Ureter (tissue), 1 donor: ENCODE data around the gene ZFAND3. TPM values are rescaled to one million over a fixed set of nuclear protein-coding genes. Genes with fewer than 3 reads are reported as not detected.

Source experiments
- DNase-seq: peaks from one replicate; pipeline ENCODE4 v3.0.0-alpha.2; 2020; ENCODE audit warnings: low spot score
- total RNA-seq: library from RNA; stranded (reverse); gene quantifications from one replicate; pipeline ENCODE4 v1.2.4, GENCODE V29; 2023
- donor health status: DM: yes; HTN: yes; CAD: no.

The ZFAND3 gene
- total RNA-seq, 1 donor from 2014 or later: 123 TPM

DNA sequence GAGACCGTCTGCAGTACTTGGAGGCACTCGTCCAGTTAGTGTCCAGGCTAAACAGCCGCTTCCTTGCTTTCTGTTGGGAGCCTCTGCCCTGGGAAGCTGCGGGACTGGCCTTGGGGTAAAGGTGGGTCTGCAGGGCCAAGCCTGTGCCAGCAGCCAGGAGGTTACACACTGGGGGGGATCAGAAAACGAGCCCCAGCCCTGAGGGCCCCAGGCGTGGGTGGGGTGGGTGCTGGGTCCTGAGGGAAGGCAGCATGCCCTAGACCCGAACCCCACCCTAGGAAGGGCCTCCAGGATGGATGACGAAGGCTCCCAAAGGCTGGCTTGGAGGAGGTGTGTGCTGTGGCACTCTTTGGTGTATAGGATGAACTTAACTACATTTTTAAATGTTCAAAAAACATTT lies 335.2 kb downstream of the ZFAND3 start:
- no peak for DNase-seq

DNA sequence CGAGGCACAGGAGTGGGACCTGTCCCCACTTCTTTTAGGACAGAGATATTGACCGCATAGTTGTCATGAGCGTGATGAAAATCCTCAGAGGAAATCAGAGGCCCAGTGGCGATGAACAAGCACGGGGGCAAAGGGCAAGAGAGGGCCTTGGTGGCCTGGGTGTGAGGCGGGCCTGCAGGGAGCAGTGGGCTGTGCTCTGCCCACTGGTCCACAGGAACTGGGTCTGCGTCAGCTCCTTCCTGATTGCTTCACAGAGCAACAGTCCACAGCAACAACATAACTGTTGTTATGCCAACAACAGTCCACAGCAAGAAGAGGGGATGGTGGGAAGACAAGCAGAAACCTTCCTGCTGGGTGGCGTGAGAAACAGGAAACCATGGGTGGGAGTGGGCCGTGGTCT lies 335.6 kb downstream of the ZFAND3 start:
- no peak for DNase-seq

DNA sequence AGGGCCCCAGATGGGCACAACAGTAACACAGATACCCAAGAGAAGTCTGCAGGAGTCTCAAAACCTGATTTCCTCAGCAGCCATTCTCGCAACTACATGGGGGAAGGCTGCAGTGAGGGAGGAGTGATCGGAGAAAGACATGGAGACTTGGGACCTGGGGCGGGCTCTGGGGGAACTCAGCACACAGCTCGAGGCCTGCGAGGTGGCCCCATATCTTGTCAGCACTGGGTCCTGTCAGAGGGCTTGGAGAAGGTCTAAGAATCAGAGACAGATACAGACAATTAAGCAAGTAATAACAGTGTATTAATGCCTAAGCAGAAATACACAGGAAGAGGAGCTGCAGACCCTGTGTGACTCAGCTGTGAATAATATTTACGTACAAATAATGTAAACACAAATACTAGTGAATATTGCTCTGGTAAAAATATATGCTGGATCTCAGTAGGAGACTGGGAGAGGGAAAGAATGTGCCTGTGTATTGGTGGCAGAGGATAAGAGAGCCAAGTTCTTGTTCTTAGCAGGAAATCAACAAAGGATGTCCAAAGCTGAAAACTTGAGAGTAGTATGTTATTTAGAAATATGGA lies 336.2 kb downstream of the ZFAND3 start:
- no peak for DNase-seq

DNA sequence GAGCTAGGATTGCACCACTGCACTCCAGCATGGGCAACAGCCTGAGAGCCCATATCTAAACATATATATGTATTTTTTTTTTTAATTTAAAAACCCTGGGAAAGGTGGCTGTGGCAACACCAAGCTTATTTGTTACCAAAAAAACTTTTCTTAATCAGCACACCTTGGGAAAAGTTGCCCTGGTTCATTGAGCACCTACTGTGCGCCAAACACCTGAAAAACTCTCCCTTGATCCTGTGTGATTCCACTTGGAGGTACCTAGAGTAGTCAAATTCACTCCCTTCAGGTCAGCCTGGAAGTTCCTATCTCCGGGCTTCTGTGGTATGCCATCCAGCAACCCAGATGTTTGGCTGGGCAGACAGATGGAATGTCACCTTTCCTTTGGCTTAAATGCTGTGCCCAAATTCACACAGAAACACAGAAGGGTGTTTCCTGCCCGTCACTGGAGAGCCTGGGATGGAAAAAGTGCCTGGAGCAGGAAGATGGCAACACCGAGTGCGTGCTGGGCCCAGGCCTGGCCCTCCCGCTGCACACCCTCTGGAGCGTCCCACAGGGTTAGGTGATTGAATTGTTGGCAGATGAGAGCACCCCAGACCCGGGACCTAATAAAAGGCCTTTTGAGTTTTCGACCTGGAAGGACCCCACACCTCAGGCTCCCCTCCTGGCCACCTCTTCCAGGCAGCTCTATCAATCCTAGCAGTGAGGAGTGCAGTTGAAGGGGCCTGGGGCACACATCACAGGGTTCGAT lies 337.5 kb downstream of the ZFAND3 start:
- no peak for DNase-seq

DNA sequence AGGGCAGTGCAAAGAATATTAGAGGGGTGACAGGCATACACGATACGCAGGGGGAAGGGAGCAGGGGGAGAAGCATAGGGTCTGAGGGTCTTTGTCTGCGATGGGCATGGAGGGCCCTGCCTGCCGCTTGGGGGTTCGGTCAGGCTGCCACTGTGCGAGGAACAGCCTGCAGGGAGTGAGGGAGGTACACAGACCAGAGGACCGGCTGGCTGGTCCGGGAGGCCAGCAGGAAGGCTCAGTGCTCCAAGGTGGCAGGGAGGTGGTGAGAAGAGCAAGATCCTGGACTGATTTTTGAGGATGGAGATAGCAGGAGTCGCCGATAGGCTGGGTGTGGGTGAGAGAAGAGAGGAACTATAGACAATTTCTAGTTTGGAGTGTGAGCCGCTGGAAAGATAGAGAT lies 338.4 kb downstream of the ZFAND3 start:
- no peak for DNase-seq

DNA sequence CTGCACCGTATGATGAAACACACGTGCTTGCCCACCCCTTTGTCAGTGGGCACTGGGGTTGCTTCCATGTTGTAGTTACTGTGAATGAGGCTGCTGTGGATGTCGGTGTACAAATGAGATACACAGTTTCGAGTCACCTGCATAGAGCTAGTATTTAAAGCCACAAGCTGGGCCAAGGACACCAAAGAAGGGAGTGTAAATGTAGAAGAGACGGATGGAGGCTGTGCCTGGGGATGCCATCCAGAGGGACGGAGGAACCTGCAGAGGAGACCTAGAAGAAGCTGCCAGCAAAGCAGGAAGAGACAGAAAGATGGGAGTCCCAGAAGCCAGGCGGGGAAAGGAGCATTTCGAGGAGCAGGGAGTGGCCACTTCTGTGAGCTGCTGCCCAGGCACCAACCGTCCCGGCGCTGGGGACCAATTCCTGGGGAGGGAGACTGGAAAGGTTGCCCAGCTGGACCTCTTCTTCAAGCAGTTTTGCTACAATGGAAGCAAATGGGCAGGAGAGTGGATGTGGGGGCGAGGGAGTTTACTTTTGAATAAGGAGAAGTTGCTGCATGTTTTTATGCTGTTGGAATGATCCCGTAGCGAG lies 339.3 kb downstream of the ZFAND3 start:
- no peak for DNase-seq

DNA sequence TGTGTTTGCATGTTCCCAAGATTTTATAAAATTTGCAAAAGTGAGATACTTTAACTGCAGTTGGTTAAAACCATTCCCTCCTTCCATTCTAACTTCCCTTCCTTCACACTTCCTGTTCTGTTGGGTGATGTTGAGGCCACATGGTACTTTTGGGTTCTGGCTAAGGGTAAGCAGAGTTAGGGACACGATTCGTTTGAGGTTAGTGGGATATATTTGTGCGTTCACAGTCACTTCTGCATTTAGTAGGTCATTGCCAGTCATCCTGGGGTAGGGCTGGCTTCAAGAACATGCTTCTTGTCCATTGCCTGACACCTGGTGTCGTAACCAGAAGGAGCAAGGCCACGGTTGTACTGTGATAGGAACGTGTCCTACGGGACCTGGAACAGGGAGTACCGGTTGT lies 340.1 kb downstream of the ZFAND3 start:
- DNase-seq: no peak

DNA sequence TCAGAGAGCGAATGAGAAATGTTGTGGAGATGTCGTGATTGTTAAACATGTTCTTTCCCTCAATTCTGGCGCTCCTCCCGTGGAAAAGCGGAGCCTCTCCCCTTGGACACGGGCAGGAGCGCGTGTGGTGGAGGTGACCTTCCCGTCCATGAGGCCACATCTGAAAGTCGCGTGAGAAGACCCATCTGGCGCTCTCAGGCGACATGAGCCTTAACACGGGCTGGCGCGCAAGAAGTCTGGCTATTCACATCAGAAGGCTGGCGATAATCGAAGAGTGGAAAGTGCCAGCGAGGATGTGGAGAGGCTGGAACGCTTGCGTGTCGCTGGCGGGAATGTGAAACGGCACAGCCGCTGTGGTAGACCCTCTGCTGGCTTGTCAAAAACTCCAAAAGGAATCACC lies 341.3 kb downstream of the ZFAND3 start:
- no peak for DNase-seq

DNA sequence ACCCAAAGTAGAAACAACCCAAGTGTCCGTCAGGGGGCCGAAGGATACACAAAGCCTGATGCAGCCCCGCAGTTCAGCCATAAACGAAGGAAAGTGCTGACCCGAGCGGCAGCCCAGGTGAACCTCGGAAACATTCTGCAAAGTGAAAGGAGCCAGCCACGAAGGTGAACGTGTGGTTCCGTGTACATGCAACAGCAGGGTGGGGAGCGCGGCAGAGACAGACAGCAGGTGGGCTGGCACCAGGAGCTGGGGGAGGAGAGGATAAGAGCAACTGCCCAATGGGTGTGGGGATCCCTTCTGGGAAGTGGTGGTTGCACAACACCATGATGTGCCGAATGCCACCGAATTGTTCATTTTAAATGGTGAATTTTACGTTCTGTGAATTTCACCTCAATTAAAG lies 341.8 kb downstream of the ZFAND3 start:
- DNase-seq: no peak

DNA sequence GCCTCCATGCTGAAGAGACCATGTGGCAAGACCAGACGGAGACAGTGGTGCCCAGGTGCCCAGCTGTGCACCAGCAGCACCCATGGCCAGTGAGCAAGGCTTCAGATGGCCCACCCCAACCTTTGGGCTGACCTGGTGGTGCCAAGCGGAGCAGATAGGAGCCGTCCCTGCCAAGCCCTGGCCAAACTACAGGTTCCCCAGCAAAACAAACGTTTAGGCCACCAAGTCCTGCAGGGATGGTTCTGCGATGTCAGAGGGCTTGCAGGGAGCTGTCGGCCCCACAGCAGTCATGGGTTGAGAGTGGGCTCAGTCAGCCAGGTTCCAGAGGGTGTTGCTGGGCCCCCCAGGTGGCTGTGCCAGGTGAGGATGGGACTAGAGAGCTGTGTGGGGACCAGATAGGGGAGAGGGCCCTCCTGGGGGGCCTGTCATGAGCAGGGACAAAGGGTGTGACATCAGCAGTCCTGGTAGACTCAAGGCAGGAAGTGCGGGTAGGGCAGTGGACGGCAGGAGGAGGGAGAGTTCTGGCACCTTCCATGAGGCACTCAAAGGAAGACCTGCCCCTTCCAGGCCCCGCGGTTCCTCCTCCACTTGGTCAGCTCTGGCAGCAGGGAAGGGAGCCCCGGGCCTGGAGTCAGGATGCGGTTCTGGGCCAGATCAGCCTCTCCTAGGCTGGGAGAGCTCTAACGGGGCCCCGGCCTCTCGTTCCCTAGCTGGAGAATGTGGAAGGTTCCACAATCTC lies 342.4 kb downstream of the ZFAND3 start:
- DNase-seq: no peak

DNA sequence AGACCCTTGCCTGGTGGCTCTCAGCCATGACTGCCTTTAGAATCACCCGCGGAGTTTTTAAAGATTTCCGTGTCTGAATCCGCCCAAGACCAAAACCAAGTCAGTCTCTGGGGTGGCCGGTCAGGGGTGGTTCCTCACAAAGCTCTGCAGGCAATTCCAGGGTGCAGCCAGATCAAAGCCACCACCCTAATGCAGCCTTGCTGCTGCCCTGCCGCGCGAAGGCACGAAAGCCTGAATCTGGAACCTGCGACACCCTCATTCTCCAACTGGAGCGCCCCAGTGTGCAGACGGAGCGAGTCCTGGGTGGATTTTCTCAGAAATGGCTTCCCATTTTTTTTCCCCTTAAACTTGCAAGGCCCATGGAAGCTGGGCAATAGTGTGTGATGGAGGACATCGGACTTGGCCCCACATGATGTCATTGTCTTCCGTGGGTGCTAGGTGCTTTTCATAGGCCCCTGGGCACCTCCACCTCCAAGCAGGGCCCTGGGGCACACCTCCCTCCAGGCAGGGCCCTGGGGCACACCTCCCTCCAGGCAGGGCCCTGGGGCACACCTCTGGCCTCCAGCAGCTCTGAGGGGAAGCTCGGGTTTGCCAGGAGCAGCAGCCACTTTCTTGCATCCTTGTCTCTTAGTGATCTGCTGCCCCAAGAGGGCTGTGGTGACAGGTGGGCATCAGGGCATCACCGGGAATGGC lies 343.1 kb downstream of the ZFAND3 start:
- no peak for DNase-seq

DNA sequence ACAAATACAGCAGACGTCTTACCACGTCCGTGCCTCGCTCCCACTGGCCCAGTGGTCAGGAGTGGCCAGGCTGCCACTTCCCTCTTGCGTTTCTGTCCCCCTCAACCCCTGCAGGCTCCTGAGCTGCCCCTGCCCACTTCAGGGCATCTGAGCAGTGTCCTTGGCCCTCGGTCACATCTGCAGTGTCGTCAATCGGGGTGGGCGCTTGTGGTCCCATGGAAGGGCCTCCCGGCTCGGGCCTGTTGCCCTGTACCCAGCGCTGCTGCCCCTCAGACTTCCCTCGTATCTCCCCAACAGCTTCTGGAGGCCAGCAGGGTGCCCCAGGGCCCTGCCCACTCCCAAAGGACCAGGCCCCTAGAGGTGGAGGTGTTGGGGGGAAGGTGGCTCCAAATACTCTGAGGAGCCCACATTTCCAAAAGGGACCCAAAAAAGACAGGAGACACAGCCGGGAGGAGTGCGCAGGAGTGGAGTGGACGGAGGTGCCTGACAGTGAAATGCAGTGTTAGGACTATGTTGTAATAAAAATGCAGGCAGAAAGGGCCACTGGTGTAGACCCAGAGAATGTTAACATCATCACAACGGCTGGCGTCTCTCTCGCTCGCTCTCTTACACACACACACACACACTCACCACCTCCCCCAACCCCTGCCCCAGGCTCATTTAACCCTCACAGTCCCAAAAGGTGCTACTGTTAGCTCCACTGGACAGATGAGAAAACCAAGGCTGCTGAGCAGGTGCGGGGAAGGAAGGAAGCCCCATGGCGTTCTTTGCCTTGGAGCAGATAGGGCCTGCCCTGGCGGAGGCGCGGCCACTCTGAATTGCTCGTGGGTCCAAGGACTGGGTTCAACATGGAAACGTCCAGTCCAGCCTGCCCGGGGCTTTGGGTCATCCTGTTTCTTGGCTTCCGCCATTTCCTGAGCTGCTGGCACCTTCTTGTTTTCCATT lies 343.9 kb downstream of the ZFAND3 start:
- DNase-seq: no peak

DNA sequence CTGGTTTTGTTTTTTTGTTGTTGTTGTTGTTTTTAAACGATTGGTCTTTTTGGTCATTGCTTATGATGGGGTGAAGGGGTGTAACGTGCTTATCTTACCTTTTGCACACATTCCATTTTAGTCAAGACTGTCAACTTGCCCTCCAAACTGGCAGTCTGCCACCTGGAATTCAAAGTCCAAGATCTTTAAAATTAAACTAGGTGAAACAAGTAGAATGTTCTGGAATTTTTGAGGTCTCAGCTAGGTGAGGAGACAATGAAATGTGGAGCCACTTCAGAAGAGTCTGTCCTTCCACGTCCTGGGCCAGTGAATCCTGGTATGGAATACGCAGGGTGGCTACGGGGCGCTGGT lies 344.6 kb downstream of the ZFAND3 start:
- no peak for DNase-seq

DNA sequence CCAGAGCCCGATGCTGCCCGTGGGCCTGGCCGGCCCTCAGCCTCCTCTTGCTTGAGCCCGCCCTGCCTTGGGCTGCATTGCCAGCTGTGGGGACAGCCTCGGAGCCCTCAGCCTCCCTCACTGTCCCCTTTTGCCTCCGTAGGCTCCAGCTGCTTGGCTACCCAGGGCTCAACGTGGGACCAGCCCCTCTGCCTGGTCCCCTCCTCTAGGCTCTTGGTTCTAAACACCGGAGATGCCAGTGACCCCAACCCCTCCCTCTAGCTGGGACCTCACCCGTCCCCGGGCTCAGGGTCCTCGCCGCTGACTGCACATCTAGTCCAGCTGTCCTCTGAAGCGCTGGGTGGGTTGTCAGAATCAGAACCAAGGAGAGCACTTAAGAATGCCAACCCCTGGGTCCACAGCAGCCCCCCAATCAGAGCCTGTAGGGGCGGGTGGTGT lies 345.2 kb downstream of the ZFAND3 start:
- no peak for DNase-seq

DNA sequence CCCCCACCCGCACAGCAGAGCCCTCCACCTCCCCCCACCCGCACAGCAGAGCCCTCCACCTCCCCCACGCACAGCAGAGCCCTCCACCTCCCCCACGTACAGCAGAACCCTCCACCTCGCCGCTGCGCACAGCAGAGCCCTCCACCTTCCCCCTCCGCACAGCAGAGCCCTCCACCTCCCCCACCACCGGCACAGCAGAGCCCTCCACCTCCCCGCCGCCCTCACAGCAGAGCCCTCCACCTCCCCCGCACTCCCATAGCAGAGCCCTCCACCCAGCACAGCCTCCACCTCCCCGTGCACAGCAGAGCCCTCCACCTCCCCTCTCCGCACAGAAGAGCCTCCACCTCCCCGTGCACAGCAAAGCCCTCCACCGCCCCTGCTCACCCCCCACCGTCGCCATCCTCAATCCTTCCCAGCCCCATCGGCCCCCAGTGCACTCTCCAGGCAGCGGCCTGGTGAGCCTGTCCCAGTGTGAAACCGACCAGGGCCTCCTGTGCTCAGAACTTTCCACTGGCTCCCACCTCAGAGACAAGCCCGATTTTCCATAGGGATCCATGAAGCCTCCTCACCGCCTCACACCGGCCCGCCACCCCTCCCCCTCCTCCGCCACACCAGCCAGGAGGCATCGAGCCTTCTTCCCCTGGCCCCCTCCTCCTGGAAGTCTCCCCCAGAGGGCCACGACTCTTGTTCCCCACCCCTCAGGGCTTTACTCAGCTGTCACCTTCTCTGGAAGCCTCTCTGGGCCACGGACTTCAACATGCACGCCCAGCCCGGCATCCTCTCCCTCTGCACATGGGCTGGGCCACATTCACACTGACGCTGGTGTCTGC lies 347.1 kb downstream of the ZFAND3 start:
- no peak for DNase-seq

DNA sequence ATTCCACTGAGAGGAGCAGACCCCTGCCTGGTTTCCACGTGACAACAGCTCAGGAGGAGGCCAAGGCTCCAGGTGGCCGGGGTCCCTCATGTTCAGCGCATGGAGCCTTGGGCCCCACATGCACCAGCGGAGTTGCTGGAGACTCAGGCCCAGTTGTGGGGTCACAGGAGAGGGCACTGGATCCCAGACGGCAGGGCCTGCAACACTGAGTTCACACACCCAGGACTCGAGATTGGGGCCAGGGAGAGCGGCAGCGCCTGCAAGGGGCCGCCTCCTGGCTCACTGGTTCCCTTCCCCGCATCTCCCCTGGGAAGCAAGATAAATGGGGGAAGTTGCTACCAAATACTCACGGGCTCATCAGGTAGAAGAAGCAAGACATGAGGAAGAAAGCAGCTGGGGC lies 348.1 kb downstream of the ZFAND3 start:
- DNase-seq: no peak

DNA sequence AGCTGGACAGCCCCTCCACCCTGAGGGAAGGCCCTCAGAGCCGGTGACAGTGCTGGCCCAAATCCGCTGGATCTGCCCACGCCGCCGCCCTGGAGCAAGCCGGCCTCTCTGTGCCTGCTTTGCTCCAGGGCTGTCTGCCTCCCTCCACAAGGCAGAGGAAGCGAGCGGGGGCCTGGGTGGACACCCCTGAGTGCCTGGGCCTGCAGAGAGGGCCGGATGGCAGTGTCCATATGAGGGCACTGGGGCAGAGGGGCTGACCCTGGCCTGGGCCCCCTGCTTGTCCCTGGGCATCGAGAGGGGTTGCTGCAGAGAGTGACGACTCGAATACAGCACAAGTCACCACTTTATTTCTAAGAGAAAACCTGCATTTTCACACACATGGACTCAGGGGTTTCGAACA lies 348.6 kb downstream of the ZFAND3 start:
- DNase-seq: no peak

DNA sequence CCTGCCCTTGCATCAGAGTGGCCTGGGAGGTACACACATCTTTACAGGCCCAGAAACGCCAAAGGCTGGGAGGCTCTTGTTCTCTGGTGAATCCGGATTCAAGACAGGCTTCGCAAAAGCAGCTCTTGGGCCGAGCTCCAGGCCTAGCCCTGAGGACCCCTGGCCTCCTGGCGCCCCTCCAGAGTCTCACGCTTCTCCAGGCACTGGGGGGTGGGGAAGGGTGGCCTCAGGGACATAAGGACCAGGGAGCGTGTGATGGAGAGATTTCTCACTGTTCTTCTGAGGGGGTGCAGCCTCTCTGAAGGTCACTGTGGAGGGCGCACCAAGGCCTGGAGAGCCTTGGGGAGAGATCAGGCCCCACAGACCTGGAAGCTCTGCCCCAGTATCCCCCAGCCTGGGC lies 349.2 kb downstream of the ZFAND3 start:
- DNase-seq: no peak

DNA sequence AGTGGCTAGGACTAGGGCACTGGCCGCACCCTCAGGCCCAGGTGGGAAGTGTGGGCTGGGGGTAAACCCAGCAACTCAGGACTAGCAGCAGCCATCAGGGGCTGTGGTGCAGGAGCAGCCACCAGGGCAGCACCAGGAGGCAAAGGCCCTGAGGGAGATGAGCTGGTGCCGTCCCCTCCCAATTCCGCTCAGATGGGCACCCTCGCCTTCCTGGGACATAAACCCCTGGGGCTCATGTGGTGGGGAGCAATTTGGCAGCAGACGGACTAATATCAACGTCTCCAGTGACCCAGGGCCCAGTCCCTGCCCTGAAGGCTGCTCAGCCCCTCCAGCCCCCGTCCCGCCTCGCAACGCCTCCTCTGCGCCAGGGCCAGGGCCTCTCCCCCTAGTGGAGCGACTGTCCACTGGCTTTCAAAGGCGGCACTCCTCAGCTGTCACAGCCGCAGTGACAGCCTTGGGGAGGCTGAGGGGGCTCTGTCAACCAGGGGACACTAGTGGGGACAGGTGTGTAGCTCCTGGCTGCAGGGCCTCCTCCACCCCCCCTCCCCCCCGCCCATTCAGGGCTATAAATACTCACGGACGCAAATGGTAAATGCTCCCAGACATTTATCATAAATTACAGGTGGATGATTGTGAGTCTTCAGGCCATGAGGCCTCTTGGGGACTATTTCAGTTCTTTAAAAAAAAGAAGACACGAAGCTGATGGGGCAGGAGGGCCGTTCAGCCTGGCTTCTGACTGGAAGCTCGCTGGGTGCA lies 349.9 kb downstream of the ZFAND3 start:
- DNase-seq: no peak
